D721Med (cell line): ENCODE data around the gene TNNI2.

Source experiments
- DNase-seq: peaks from one replicate; pipeline ENCODE4 v3.0.0; 2011; ENCODE audit warnings: low spot score; ENCODE audit not compliant: insufficient read length
- FAIRE-seq: peaks from 2 replicates; lab custom pipeline; 2011; peaks lifted over from hg19 to GRCh38; lab: Jason Lieb, UNC
- CTCF ChIP-seq: IDR thresholded peaks from 2 replicates; pipeline ENCODE4 v1.5.1; 2012; ENCODE audit warnings: mild to moderate bottlenecking, control low read depth; ENCODE audit not compliant: insufficient read depth; ENCODE audit errors: missing control alignments

Gene TNNI2

GRCh38 chr11:1866776-1867175 lies 28.0 kb downstream of the TNNI2 start:
- FAIRE-seq (no peak), DNase-seq (no peak)
- no peak for TF ChIP-seq CTCF

- DNase-seq (no peak), FAIRE-seq (no peak)
- TF ChIP-seq CTCF: no peak
Observed at GRCh38 chr11:1867381-1867780, 28.6 kb downstream of the TNNI2 start.

GRCh38 chr11:1868056-1868635 lies 29.4 kb downstream of the TNNI2 start:
- FAIRE-seq: no peak
- DNase-seq: no peak
- no peak for TF ChIP-seq CTCF

GRCh38 chr11:1868636-1869291 lies 30.0 kb downstream of the TNNI2 start:
- FAIRE-seq (no peak), DNase-seq (no peak)
- TF ChIP-seq CTCF: no peak

- no peak for TF ChIP-seq CTCF
- FAIRE-seq (no peak), DNase-seq (no peak)
Observed at GRCh38 chr11:1869427-1870325, 30.9 kb downstream of the TNNI2 start.

- DNase-seq (no peak), FAIRE-seq (no peak)
- no peak for TF ChIP-seq CTCF
Observed at GRCh38 chr11:1870326-1870696, 31.5 kb downstream of the TNNI2 start.
